GM21529 (cell line): ENCODE measurements around the gene NAA25.
"Not testable (repeated sequence)": the region's sequence is repeated elsewhere in the genome, so short reads cannot be mapped to it uniquely, and the experiment has no call there.

Source experiments
- ATAC-seq: cut with Tn5 transposase; IDR thresholded peaks from one replicate; pipeline ENCODE4 v1.9.1; 2021; ENCODE audit not compliant: unreplicated experiment

NAA25 gene

DNA sequence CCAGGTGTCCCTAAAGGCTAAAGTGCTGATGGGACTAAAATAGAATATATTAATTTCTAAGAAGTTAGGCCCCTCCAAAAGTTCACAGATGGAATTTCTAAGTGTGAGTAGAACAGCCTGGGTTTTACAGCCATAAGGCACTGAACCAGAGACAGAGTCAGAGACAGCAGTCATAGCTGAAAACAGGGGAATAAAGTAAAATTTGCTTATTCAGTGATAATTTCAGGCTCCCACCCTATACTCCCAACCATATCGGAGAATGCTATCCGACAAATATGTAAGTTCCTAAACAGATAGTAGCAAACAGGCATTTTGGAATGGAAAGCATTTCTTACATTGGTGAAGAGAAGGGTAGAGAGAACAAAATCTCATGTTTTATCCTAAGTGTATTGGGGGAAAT lies 45.3 kb downstream of the NAA25 start:
- ATAC-seq, result no peak

DNA sequence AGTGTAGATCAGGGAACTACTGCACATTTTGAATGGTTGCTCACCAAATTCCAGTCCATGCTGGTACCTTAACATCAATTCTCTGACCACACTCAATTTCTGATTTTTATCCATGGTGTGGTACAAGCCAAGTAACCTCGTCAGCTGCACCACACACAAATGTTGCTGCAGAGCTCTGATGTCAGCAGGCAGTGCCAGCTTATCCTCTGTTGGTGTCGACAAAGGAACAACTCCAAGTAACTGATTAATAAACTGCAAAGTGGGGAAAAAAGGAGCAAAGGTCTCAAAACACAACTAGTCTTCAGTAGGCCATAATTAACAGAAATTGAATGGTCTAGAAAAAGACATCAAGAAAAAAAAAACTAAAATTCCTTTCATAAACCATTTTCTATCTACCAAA lies 47.4 kb downstream of the NAA25 start:
- ATAC-seq, result no peak

DNA sequence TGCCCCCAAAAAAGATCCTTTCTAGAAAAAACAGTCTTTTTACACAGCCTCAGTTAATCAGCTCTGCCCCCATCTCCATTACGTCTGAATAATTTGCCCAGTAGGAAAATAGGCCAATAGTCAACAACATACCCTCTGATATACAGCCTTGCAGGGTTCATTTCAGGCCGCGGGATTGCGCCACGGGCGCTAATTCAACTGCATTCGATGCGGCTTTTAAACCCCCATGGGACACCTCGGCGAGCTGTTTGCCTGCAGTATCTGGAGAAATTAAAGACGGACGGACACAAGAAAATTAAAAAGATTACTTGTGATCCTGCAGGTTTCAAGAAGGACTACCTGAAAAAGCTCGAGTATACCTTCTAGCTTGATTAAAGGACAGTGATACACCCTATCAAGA lies 59.2 kb downstream of the NAA25 start:
- ATAC-seq, result no peak

DNA sequence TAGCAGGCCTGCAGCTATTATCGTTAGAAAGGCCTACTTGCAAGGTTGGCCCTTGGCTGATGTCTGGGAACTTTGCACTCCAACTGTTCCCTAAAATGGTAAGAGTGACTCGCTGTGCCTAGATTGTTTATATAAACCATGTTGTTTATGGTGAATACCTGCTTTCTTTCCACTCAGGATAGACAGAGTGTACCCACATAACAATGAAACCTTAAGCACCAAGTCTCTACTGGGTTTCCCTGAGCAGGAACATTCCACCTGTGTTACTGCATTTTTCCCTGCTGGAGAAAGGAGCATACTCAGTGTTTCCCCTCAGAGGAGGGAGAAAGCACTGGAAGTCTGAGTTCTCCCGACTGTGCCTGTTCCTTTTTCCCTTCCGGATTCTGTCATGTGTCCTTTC lies 62.6 kb downstream of the NAA25 start:
- ATAC-seq, result no peak

DNA sequence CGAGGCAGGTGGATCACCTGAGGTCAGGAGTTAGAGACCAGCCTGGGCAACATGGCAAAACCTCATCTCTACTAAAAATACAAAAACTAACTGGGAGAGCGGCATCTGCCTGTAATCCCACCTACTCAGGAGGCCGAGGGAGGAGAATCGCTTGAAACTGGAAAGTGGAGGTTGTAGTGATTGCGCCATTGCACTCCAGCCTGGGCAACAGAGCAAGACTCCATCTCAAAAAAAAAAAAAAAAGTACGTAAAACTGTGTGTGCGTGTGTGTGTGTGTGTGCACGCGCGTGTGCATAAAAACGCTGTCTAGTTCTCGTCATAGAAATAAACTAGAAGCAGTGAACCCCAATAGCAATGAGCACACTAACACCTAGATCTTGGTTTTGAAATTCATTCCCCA lies 72.0 kb downstream of the NAA25 start:
- not testable (repeated sequence) for ATAC-seq

- no peak for ATAC-seq
Observed at GRCh38 chr12:112035219-112035785, 73.3 kb downstream of the NAA25 start.

DNA sequence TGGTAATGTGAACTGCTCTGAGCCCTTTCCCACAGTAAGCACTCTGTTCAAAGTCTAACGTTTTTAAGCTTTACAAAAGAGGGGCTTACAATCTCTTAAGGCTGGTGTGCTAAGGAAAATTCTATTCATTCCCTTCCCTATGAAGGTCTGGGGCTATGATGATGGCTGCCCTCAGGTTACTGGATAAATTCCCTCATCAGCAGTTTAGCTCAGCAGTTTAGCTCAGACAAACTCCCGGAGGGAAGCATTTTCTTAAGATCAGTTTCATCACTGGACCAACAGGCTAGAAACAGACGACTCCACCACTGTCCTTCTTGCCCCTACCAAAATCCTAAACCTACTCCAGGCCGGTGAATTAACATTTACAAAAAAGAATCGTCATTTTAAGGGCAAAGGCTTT lies 76.3 kb downstream of the NAA25 start:
- no peak for ATAC-seq

- ATAC-seq, result no peak
Observed at GRCh38 chr12:112031472-112031871, 77.1 kb downstream of the NAA25 start.

DNA sequence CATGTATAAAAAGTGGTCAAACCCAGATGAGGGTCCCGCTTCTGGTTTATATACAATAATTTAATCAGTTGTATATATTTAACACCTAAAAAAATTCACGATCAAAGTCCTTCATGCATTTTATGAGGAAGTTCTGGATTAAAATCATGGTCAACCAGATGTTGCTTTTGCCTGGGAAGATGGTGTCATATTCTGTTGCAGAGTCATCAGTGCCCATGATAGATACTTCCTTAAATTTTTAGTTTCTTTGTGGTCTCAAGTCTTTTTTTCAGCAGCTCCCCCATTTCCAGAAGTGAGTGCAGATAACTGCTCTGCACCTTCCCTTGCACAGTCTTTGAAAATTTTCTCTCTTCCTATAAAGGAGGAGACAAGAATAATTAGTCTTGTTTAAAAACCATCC lies 79.3 kb downstream of the NAA25 start:
- ATAC-seq, result no peak

GRCh38 chr12:112025808-112026375 lies 82.7 kb downstream of the NAA25 start:
- no peak for ATAC-seq

GRCh38 chr12:112023759-112024396 lies 84.7 kb downstream of the NAA25 start:
- ATAC-seq, result no peak

GRCh38 chr12:112022241-112023016 lies 86.2 kb downstream of the NAA25 start:
- ATAC-seq, result no peak

DNA sequence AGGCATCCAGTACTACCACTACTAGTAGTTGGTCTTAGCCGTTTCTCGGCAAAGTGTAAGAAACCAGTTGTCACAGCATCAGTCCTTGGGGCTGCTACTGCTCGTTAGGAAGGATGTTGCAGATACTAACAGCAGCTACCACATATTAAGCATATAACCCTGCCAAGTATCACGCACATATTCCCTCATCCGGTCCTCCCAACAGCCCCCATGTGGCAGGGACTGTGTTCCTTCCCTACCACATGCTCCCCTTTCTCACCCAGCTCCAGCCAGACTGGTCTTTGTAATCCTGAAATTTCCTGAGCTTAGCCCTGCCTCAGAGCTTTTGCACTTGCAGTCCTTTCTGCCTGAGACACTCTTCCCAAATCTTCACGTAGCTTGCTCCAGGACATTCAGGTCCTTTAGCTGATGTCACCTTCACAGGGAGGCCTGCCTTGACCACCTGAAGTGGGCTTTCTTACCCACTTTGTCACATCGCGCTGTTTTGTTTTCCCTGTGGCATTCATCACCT lies 87.6 kb downstream of the NAA25 start:
- no peak for ATAC-seq

- ATAC-seq, result no peak
Observed at GRCh38 chr12:112018571-112019237, 89.9 kb downstream of the NAA25 start.

DNA sequence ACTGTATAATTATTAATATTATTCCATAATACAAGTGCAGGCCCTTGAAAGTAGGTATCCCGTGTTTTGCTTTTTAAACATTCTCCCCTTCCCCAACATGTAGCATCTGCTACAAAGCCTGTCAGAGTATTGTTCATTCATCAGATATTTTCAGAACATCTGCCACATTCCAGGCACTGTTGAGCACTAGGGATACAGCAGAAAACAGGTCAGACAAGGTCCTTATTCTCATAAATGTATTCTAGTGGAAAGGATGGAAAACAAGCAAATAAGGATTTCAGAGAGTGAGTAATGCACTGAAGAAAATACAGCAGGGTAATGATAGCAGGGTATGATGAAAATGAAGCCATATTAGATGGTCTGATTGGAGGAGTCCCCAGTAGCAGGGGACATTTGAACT lies 91.5 kb downstream of the NAA25 start:
- ATAC-seq, result no peak

- no peak for ATAC-seq
Observed at GRCh38 chr12:112015938-112016337, 92.6 kb downstream of the NAA25 start.

- ATAC-seq, result peak; percentile 4
Observed at GRCh38 chr12:112013601-112014402, 94.8 kb downstream of the NAA25 start.

DNA sequence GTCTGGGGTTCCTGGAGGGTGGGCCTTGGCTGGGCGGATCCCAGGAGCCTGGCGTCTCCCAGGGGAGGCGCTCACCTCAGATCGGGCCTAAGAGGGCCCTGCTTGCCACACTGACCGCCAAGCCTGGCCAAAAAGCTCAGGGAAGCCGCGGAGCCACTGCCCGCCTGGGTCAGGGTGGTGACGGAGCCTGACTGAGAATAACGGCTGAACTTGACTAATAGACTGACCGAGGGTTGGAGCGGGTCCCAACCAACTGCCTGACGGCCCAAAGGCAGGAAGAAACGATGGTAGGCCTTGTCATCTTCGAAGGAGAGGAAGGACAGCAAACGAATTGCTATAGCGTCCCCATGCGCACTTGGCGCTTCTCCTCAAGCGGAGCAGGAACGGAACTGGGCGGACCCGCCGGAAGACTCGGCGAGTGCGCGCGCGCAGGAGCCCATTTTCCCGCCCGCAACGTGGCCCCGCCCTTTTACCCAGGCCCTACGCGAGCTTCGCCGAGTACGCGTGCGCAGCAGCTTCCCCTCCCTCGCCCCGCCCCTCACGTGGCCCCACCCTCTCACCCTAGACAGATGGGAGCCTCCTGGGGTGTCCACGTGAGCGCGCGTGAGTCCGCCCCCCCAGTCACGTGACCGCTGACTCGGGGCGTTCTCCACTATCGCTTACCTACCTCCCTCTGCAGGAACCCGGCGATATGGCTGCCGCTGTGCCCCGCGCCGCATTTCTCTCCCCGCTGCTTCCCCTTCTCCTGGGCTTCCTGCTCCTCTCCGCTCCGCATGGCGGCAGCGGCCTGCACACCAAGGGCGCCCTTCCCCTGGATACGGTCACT lies 95.6 kb downstream of the NAA25 start, which contains the start of the genes ERP29 and TMEM116:
ERP29 (plus strand) TSS at position 652 of the 826 bp plus-strand sequence; CDS start at position 692, 40 bp downstream.
TMEM116 (minus strand) TSS at position 391 of the 826 bp plus-strand sequence. CDS start 7,895 bp downstream, outside the sequence.
- ATAC-seq, result peak; percentile 64

GRCh38 chr12:112011685-112012084 lies 96.9 kb downstream of the NAA25 start:
- no peak for ATAC-seq
